GM18502 (cell line): ENCODE data around the gene TAPBP.

Experiments used
- ATAC-seq: cut with Tn5 transposase; IDR thresholded peaks from one replicate; pipeline ENCODE4 v1.9.1; 2021; ENCODE audit warnings: mild to moderate bottlenecking; ENCODE audit not compliant: unreplicated experiment, poor library complexity

The TAPBP gene

GRCh38 chr6:33320315-33321181 is 6.7 kb upstream of the TAPBP start:
- ATAC-seq, result no peak

DNA sequence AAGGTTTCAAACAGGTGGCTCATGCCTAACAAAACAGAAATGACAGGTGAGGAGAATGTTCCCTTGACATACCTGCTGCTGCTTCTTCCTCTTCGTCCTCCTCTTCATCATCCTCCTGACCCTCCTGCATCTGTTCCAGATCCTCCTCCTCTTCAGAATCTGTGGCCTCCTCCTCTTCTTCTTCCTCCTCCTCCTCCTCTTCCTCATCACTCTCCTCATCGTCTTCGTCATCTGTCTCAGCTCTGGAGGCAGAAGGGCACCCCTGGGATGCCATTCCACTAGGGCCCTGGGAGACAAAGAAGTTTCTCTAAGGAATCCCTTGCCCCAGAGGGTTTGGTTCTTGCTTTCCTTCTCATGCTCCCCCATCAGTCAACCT is 6.0 kb upstream of the TAPBP start:
- ATAC-seq, result no peak

- ATAC-seq, result no peak
Observed at GRCh38 chr6:33318426-33319073, 4.7 kb upstream of the TAPBP start.

GRCh38 chr6:33317669-33318425 is 4.0 kb upstream of the TAPBP start, which contains the start of gene ZBTB22:
Gene ZBTB22 (minus strand): TSS chr6:33317744. CDS start chr6:33316916, 828 bp downstream.
- peak; percentile 56 for ATAC-seq

- ATAC-seq, result no peak
Observed at GRCh38 chr6:33317419-33317668, 3.5 kb upstream of the TAPBP start.

- ATAC-seq, result no peak
Observed at GRCh38 chr6:33316603-33317418, 2.9 kb upstream of the TAPBP start.

DNA sequence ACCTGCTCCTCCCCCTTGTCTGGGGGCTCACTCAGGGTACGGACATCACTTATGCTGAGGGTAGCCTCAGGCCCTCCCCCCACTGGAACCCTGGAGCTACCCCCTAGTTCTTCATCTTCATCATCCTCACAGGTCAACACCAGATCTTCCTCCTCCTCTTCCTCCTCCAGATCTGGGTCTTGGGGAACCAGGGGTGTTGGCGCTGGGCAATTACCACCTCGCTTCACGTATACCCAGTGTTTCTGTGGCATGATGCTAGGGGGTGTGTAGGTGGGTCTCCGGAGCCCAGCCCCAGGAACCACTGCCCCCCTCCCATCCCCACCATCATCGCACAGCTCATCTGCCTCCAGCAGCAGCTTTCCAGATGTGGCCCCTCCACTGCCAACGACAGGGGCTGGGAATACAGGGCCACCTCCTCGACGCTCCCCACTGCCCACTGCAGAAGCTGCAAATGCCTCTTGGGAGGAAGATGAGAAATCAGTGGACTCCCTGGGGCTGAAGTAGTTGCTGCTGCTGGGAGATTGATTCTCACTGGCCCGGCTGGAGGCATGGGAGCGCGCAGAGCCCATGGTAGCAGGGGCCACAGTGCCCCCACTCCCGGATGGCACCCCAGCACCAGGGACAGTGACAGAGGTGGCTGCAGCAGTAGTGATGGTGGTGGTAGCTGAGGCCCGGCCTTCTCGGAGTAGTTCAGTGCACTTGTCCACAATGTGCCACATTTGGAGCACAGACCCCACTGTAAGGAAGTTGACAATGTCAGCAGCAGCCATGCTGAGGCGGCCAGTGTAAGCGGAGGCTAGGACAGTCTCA is 2.1 kb upstream of the TAPBP start:
- ATAC-seq, result no peak

DNA sequence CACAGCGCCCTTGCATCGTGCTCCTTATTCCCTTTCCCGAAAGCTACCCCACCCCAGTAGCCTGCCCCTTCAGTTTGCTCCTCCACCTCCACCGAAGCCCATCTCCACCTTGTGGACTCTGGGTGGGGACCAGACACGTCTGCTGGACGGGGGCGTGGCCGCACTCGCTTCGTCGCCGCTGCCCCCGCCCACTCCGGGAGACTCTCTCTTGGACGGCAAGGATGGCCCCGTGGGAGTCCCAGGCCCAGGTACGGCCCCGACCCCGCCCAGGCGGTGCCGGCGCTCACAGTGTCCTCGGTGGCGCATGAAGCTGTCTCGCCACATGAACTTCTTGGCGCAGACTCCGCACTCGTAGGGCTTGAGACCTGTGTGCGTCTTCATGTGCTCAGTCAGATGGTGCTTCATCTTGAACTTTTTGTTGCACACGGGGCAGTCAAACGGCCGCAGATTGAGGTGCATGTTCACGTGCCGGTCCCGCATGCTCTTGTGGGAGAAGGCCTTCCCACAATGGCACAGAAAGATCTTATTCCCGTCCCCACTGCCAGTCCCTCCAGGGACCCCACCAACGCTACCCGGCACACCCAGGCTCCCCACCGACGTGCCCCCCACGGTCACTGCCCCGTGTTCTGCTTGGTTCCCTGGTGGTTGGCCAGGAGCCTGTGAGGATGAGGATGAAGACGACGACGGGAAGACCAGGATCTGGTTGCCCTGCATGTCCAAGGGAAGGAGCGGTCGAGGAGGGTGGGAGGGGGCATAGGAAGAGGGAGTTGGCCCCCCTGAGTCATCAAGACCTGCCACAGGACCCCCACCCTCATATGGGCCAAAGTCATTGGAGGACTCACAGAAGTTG is 1.3 kb upstream of the TAPBP start:
- ATAC-seq, result no peak

DNA sequence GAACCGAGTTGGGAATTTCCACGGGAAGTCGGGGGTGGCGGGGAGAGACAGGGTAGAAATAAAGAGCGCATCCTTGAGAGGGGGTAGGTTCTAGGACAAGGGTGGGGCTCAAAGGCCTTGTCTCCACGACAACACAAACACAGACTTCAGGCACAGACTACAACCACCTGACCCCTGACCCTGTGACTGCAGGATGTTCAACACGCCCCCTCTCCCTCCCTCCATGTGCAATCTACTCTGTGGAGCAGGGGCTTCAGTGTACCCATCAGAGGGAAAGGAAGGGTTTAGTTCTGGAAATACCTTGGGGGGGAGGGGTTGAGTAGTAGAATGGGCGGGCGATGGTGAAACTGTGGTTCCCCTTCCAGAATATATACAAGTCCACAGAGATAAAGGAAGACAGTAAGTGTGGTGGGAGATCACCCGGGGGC is 651 bp upstream of the TAPBP start:
- ATAC-seq, result no peak

GRCh38 chr6:33313105-33313708 is 671 bp downstream of the TAPBP start:
- no peak for ATAC-seq

GRCh38 chr6:33312361-33313104 is 1.3 kb downstream of the TAPBP start:
- peak; percentile 29 for ATAC-seq

DNA sequence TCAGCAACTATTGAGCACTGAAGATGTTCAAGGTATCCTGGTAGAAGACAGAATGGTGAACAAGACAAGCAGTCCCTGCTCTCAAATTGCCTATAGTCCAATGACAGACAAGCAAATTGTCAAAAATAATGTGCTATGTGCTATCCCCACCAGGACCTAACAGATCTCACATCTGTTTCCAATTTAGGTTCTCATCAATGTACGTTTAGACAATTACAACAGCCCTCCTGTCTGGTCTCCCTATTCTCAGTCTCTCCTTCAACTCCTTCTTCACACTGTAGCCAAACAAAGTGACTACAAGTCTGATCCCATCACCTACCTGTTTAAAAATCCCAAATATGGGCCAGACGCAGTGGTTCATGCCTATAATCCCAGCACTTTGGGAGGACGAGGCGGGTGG is 7.5 kb downstream of the TAPBP start:
- no peak for ATAC-seq

- no peak for ATAC-seq
Observed at GRCh38 chr6:33305052-33305451, 8.8 kb downstream of the TAPBP start.

GRCh38 chr6:33304216-33304615 is 9.7 kb downstream of the TAPBP start:
- ATAC-seq, result no peak

GRCh38 chr6:33301877-33302276 is 12.0 kb downstream of the TAPBP start:
- ATAC-seq, result no peak

GRCh38 chr6:33299237-33299944 is 14.5 kb downstream of the TAPBP start:
- peak; percentile 69 for ATAC-seq

GRCh38 chr6:33298773-33299236 is 15.1 kb downstream of the TAPBP start, which contains the start of gene RGL2:
Gene RGL2 (minus strand): TSS chr6:33298942. CDS start chr6:33298610, 332 bp downstream.
- peak; percentile 26 for ATAC-seq
